ENCODE data around the gene TMEM91. TPM values are rescaled to one million over a fixed set of nuclear protein-coding genes. Genes with fewer than 3 reads are reported as not detected.
A peak's percentile ranks its signal among the peaks of the same experiment; 100 is the strongest.

The TMEM91 gene
- total and polyA plus RNA-seq, 7 donors, result 0.46 to 47.1 (median 13.6) TPM

DNA sequence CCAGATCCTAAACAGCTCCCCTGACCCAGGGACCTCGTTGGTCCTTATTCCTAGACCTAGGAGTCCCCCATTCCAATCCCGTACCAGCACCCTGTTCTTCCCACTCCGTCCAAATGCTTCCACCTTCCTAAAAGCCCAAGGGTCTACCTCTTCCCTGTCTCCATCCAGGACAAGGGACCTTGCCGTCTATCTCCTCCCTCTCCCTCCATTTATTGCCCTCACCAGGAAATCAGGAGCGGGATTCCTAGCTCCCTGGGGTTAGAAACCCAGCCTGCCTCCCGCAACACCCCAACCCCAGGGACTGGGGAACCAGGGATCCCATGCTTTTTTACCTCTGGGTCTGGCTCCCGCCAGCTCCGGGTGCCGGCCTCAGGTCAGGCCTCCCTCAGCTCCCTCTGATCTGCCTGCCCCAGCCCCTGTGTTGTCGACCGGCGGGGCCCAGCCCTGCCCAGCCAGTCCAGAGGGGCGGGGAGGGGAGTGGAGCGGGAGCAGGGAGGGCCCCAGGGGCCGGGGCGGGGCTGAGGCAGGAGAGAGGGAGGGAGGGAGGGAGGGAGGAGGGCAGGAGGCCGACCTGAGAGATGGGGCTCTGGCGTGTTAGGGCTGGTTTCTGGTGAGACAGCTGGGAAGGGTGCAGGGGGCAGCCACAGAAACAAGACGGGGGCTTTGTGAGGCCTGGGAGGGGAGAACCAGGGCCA, 50.8 kb downstream of the TMEM91 start, which contains the start of gene B3GNT8:
B3GNT8 (minus strand) TSS at position 423 of the 695 bp plus-strand sequence. CDS start 596 bp downstream, outside the sequence.
- intact Hi-C loops (cut with DNase I), result no loop called here
- Histone ChIP-seq H3K27me3 (no peaks in the 10 kb centered on the region), H3K4me3 (peak within 1 kb of the TSS; percentile 36 to 63 (median 56)), H3K4me1 (peaks cover 0 to 40% (median 34%) of the 10 kb centered on the region in 4 donors), H3K36me3 (peaks cover 11 to 50% (median 20%) of the 10 kb centered on the region in 4 donors), H3K9me3 (no peaks in the 10 kb centered on the region), H3K27ac (peak within 1 kb of the TSS; percentile 82 to 89 (median 86))
- WGBS, 2 donors, result 4 to 15% methylated on average over 19 of the region's 19 CpGs
- peak; percentile 65 to 87 (median 78) for TF ChIP-seq POLR2AphosphoS5 (IDR thresholded peaks at IDR 0.05)
- TF ChIP-seq, protein P1, sequence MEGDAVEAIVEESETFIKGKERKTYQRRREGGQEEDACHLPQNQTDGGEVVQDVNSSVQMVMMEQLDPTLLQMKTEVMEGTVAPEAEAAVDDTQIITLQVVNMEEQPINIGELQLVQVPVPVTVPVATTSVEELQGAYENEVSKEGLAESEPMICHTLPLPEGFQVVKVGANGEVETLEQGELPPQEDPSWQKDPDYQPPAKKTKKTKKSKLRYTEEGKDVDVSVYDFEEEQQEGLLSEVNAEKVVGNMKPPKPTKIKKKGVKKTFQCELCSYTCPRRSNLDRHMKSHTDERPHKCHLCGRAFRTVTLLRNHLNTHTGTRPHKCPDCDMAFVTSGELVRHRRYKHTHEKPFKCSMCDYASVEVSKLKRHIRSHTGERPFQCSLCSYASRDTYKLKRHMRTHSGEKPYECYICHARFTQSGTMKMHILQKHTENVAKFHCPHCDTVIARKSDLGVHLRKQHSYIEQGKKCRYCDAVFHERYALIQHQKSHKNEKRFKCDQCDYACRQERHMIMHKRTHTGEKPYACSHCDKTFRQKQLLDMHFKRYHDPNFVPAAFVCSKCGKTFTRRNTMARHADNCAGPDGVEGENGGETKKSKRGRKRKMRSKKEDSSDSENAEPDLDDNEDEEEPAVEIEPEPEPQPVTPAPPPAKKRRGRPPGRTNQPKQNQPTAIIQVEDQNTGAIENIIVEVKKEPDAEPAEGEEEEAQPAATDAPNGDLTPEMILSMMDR (IDR thresholded peaks at IDR 0.05), result no peak
- peak; percentile 42 to 90 for TF ChIP-seq POLR2A (IDR thresholded peaks at IDR 0.05)
- peak; percentile 94 for DNase-seq

DNA sequence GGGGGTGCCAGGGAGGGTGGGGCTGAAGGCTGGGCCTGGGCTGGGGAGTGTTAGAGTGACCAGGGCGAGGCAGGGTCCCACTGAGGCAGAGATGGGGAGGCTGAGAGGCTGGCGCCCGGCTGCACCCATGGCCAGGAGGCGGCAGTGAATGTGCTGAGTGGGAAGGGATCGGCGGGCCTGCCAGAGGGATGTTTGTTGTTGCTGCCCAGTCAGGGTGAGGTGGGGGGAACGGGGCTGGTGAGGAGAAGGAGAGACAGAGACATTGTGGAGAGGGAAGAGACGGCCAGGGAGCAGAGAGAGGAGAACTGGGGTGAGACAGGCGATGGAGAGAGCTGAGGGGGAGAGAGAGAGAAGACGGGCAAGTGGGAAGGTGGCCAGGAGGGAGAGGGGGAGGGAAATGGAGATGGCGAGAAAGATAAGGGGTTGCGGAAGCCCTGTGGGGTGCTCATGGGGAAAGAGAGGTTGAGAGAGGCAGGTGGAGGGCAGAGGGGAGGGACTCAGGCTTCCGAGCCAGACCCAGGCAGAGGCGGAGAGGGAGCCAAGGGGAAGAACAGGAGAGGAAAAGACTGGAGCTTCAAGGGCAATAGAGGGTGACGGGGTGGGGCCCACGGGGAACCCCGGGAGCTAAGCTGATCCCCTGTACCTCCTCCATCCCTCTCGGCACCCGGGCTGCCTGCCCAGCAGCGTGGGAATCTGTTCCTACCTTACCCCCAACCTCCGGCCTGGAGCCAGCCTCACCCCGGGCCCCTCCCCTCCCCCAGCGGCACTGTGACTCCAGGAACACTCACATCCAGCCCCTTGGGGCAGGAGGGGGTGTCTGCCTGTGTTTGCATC, 51.5 kb downstream of the TMEM91 start:
- no peak for DNase-seq
- TF ChIP-seq POLR2AphosphoS5 (IDR thresholded peaks at IDR 0.05) (no peak), POLR2A (IDR thresholded peaks at IDR 0.05) (no peak), EP300 (IDR thresholded peaks at IDR 0.05) (no peak)
- TF ChIP-seq, protein P1 (IDR thresholded peaks at IDR 0.05), result no peak
- Histone ChIP-seq H3K27me3 (no peaks in the 10 kb centered on the region), H3K36me3 (peaks cover 4 to 50% (median 21%) of the 10 kb centered on the region in 4 donors), H3K9me3 (no peaks in the 10 kb centered on the region), H3K4me1 (peaks cover 0 to 40% (median 34%) of the 10 kb centered on the region in 4 donors), H3K4me3 (peak overlapping the region; percentile 36 to 63 (median 56)), H3K27ac (peak overlapping the region; percentile 82 to 89 (median 86))
- intact Hi-C loops (cut with DNase I), result no loop called here
- WGBS, 2 donors, result 2 to 6% methylated on average over 23 of the region's 23 CpGs

DNA sequence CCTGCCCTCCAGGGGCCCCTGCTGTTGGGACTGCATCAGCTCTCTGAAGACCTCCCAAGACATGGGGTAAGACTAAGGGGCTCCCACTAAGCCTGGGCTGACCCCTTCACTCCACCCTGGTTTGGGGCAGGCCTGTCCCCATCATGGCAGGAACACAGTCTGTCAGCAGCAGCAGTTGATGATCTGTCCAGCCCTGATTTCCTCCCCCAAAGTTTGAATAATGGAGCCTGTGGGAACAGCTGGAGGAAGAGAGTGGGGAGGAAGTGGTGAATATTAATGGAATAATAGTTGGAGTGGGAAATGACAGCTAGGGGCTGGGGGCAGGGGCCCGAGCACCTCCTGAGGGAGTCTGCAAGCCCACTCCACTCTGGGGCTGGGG, 52.1 kb downstream of the TMEM91 start:
- H3K4me3 ChIP-seq, result peak overlapping the region; percentile 36 to 63 (median 56)
- H3K36me3 ChIP-seq, result peaks cover 0 to 50% (median 18%) of the 10 kb centered on the region in 4 donors
- no peak for DNase-seq
- WGBS, 2 donors, result 49 to 83% methylated on average over 1 of the region's 1 CpG
- no peaks in the 10 kb centered on the region for H3K27me3 ChIP-seq
- H3K27ac ChIP-seq, result peak overlapping the region; percentile 82 to 89 (median 86)
- H3K4me1 ChIP-seq, result peaks cover 0 to 40% (median 34%) of the 10 kb centered on the region in 4 donors
- TF ChIP-seq, protein P1 (IDR thresholded peaks at IDR 0.05), result no peak
- TF ChIP-seq POLR2A (IDR thresholded peaks at IDR 0.05) (no peak), EP300 (IDR thresholded peaks at IDR 0.05) (no peak), POLR2AphosphoS5 (IDR thresholded peaks at IDR 0.05) (no peak)
- no peaks in the 10 kb centered on the region for H3K9me3 ChIP-seq
- intact Hi-C loops (cut with DNase I), result no loop called here

DNA sequence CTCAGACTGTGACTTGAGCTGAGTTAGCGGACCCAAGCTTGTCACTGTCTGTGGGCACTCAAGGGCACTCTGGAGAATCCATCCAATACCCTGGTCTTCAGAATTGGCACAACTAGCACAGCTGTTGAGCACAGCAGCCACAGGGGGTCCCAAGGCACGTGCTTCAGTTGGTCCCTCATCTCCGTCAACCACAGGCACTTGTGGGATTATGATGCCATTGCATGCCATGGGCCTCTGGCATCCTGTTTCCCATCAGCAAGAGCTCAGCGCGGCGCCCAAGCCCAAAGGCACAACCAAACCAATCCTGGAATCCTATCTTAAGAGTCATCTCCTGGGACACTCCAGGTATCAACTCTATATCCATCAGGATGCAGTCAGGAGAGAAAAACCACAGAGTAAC, 54.6 kb downstream of the TMEM91 start:
- DNase-seq, result no peak
- no peaks in the 10 kb centered on the region for H3K27me3 ChIP-seq
- WGBS, 2 donors, result 89 to 94% methylated on average over 6 of the region's 6 CpGs
- intact Hi-C loops (cut with DNase I), result no loop called here
- peaks cover 0 to 30% (median 16%) of the 10 kb centered on the region in 4 donors for H3K36me3 ChIP-seq
- H3K4me3 ChIP-seq, result no peak overlapping the region
- no peak for TF ChIP-seq EP300 (IDR thresholded peaks at IDR 0.05)
- TF ChIP-seq POLR2AphosphoS5 (IDR thresholded peaks at IDR 0.05), result no peak
- TF ChIP-seq, protein P1 (IDR thresholded peaks at IDR 0.05), result no peak
- no peak for TF ChIP-seq POLR2A (IDR thresholded peaks at IDR 0.05)
- no peaks in the 10 kb centered on the region for H3K9me3 ChIP-seq
- H3K4me1 ChIP-seq, result peaks cover 0 to 28% (median 26%) of the 10 kb centered on the region in 4 donors
- no peak overlapping the region for H3K27ac ChIP-seq

Measured in sigmoid colon (tissue), 7 donors.